Measurements from ENCODE around the gene SKOR1.

SKOR1 gene

DNA sequence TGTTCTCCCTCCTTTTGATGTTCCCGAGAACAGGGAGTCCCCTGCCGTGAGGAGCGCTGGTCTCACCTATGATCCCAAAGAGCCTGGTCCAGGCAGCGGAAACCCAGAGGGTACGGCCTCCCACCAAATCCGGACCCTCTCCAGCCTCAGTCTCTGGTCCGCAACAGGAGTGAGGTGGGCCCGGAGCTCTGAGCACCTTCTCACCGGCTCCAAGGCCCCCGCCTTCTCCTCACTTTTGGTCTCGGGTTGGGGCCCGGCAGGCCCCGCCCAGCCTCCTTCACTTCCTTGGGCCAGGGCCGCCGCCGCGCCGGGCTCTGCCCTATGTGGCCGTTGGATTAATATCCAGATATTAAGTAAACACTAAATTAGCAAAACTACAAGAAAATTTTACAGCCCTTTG, 5.7 kb upstream of the SKOR1 start:
- DNase-seq = no peak

DNA sequence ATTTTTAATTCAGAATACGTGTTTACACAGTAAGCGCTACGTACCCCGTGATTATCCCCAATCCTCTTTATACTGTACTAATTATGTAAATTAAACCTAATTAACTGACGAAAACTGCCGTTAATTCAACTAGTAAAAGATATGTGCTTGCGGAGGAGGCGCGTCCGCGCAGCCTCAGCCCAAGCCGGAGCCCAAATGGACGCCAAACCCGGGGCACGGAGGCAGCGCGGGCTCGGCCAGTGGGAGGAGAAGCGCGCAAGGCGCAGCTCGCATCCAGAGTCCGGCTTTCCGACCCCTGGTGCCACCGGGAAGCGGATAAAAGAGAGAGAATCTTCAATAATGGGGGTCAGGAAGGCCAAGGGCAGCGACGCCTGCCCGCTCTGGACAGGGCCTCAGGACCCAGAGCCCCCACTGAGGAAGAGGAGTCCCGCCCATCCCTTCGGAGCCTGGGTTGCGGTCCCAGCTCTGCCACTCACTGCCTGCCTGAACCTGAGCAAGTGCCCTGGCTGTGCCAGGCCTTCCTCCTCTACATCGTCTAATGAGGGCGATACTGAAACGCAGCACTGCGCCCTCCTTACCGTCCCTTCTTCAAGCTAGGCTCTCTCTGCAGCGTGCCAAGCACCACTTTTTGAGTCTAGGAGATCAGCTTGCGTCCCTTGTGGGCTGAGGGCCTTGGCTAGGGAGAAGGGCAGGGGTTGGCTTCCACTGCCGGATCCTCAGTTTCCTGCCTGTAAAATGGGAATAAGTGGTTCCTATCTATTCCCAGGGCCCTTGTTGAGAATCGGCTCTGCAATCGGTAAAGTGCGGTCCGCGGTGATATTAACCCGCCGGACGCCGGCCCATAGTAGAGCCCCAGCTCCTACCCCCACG, 5.0 kb upstream of the SKOR1 start:
- DNase-seq = no peak

- no peak for DNase-seq
Observed at GRCh38 chr15:67820992-67821783, 4.1 kb upstream of the SKOR1 start.

DNA sequence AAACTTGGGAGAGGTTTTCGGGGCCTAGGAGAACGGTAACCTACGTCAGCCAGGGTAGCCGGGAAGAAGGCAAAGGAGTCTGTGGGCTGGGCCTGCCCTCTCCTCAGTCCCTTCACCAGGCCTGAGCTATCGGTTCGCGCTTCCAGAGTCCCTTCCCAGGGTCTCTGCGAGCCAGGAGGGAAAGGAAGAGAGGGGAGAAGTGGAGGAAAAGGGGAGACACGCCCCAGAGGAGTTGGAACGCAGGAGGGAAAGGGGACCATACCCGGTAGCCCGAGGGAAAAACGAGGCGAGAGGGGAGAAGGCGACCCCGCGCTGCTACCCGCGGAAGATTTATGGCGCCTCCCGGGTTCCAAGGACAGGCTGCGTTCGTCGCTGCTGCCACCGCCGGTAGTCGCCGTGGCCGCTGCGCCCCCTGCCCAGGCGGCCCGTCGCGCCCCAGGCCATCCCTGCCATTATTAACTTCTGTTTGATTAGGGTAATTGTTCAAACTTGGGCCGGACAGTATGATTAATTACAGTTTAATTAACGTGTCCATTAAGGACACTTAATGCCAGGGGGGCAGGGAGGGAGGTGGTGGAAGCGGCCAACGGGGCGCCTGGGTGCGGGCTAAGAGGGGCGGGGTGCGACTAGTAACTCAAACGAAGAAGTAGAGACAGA, 3.4 kb upstream of the SKOR1 start:
- DNase-seq = no peak

DNA sequence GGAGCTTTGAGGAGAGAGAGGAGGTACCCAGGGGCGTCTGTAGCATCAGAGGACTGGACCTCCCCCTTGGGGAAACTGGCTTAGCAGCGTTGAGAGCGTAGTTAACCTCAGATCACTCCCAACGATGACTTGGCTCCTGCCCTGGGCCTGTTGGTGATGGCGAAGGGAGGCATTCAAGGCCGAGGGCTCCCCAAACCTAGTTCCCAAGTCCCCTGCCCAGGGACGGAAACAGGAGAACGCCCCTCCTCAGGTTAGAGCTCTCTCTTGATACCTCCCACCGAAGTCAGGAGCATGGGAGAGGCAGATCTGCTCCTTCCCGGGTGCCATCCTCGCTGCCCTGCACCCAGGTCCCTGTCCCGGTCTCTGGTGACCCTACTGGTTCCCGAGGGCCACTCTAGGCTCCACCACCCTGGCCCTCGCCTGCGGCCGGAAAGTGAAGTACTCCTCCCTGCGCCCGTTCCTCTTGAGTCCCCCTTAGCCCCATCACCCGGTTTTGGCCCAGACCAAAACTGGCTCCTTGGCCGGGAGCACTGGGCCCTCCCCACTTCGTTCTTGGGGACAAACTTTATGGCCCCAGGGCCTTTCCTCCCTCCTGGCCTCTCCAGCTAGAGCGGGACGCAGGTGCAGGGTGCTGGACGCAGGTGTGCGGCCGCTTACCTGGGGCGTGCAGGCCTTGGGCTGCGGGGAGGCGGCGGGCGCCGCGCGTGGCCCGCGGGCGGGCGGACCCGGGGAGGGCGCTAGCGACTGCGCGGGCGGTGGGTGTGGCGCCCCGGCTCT, 2.6 kb upstream of the SKOR1 start:
- DNase-seq = no peak

GRCh38 chr15:67823314-67824196, 1.8 kb upstream of the SKOR1 start:
- DNase-seq = no peak

GRCh38 chr15:67824197-67824968, 926 bp upstream of the SKOR1 start:
- no peak for DNase-seq

- DNase-seq = no peak
Observed at GRCh38 chr15:67825881-67826716, 790 bp downstream of the SKOR1 start.

GRCh38 chr15:67826717-67827561, 1.6 kb downstream of the SKOR1 start:
- no peak for DNase-seq

- DNase-seq = no peak
Observed at GRCh38 chr15:67827562-67828277, 2.4 kb downstream of the SKOR1 start.

DNA sequence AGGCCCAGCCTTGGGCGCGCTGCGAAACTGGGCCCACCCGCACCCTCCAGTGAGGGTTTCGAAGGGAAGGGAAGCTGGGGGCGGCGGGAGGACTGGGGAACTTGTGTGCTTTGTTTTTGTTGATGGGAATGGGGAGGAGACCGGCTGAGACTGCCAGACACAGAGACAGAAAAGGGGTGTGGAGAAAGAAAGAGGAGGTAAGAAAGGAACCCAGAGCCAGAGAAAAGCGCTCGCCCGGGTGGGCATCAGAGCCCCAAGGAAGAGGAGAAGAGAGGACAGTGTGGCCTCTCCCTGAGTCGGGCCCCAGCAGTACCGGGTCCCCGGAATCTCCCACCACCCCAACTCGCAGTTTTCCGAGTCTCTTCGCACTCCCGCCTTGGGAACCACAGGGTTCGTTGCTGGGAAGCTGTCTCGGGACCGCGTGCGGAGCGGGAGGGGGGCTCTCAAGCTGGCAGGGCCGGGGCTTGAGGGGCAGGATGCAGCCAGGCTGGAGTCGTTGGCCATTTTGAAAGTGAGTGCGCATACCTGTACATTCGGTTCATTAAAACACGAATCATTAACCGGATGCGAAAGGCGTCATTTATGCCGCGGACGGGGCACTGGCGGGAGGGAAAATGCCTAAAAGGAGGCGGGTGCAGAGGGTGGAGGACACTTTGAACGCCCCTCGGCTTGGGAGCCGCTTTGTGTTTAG, 3.1 kb downstream of the SKOR1 start:
- DNase-seq = no peak

DNA sequence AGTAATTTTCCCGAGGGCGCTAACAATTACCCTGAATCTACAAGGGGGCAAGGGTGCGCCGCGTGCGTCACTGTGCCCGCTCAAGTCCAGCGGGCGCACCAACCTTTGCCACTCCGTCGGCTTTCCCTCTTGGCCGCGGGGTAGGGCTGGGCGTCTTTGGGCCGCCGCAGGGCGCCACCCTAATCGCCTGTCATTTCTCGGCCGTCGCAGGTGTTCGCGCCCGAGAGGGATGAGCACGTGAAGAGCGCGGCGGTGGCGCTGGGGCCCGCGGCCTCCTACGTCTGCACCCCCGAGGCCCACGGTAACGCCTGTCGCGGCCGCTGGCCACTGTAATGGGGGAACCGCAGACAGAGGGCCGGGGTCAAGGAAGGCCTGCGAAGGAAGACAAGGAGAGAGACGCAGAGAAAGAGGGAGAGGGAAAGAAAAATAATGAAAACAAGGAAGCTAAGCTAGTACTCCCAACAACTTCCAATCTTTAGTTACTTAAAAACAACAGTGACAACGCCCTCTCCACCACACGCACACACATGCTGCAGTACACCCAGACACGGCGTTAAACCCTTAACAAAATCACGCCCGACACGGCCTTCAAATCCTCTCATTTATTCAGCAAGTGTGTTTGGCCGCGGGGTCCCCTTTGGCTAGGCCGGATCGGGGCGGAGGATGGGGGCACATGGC, 3.8 kb downstream of the SKOR1 start:
- DNase-seq = no peak

DNA sequence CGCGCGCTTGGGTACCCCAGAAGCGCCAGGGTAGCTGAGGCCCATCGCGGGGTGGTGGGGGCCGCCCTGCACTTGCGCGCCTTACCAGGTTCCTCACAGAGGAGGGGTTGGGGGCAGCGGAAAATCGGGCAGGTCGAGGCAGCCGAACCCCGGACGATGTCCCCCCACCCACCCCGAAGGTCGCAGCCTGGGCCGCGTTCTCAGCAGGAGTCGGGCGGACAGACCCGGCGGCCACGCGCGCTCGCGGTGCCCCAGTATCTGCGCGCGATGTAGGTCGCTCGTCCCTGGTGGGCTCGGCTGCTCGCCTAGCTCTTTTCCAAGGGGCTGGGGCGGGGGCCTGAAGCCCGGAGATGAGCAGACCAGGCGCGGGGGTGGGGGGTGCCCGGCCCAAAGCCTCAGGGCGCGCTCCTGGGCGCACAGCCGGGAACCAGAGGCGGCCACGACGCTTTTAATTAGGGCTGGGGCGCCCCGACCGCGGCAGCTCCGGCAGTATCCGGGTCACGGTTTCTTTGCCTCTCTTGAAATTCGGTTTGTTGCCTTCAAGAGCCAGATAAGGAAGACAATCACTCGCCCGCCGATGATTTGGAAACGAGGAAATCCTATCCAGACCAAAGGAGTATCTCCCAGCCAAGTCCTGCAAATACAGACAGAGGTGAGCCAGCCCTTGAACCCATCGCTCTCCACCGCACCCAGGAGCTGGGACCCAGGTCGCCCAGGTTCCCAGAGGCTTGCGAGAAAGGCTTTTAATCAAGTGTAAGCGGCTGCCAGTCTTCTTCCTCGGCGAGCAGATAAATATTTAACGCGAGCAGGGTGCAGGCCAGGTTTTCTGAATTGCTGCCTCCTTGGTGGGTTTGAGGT, 4.6 kb downstream of the SKOR1 start:
- DNase-seq = no peak

DNA sequence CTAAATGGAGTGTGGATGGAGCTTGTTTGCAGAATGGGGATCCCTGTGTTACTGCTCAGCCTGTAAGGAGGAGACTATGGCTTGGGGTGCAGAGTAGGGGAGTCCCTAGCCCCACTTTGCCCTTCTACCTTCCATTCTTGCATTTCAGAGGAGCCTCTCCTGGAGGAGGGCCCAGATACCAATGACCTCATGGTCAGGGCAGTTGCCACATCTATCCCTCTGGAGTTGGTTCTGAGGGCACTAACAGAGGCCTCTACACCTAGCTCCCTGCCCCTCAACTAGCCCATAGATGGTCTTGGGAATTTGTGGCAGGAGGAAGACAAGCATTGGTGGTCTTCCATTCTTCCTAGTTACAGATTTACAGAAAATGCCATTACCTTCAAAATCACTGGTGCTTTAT, 6.1 kb downstream of the SKOR1 start:
- DNase-seq = no peak

DNA sequence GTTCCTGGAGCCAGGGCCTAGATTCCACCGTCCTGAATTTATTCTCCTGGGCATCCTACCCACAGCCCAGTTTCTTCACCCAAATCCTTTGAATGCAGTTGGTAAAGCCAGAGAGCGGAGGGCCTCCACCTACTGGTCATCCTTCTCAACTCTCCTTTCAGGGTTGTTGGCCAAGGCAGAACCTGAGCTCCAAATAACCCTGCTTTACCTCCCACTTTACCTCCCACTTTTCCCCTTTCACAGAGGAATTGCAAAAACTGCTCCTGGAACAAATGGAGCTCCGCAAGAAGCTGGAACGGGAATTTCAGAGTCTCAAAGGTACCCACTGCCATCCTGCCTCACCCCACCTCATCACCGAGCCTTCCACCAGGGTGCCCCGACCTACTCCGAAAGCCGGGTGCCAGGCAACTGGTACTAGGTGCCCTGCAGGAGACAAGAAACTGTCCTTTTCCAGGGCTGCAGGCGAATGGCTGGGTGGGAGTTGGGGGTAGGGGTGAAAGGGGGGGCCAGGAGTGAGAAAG, 6.8 kb downstream of the SKOR1 start:
- DNase-seq = no peak
